Measurements from ENCODE around the gene RAC3. TPM values are rescaled to one million over a fixed set of nuclear protein-coding genes. Genes with fewer than 3 reads are reported as not detected.

Gene RAC3
- polyA plus RNA-seq, 3 donors, result 8.2 to 9.3 (median 8.2) TPM

GRCh38 chr17:82064433-82065192 lies 33.1 kb downstream of the RAC3 start:
- DNase-seq (ENCODE audit: low read depth in 3 of 3, low spot score in 2 of 3), result no peak

GRCh38 chr17:82065193-82065637 lies 33.7 kb downstream of the RAC3 start:
- no peak for DNase-seq (ENCODE audit: low read depth in 3 of 3, low spot score in 2 of 3)

- DNase-seq (ENCODE audit: low read depth in 3 of 3, low spot score in 2 of 3), result peak in 2 of 3 donors; percentile 15 to 16
These were observed 34.3 kb downstream of the RAC3 start, which contains the start of gene DUS1L for GRCh38 chr17:82065638-82066303. TSS of gene DUS1L (minus strand) at chr17:82065804. CDS start at chr17:82065059, 745 bp downstream.

GRCh38 chr17:82070611-82071010 lies 39.1 kb downstream of the RAC3 start:
- no peak for DNase-seq (ENCODE audit: low read depth in 3 of 3, low spot score in 2 of 3)

- DNase-seq (ENCODE audit: low read depth in 3 of 3, low spot score in 2 of 3), result no peak
These were observed 41.3 kb downstream of the RAC3 start for GRCh38 chr17:82072827-82073226.

DNA sequence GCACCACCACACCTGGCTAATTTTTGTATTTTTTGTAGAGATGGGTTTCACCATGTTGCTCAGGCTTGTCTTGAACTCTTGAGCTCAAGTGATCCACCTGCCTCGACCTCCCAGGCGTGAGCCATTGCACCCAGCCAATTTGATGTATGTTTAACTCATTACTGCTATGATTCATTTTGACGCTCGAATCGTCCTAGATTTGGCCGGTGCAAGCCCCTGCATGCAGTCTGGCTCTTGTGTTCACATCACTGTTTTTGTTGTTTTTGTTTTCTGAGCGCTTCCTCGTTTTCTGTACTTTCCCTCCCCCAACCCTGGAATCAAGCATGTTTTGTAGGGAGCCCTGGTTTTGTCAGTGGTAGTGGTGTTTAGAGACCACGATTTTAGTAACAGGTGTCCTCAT lies 42.0 kb downstream of the RAC3 start:
- DNase-seq (ENCODE audit: low read depth in 3 of 3, low spot score in 2 of 3), result no peak

GRCh38 chr17:82076018-82076784 lies 44.7 kb downstream of the RAC3 start:
- no peak for DNase-seq (ENCODE audit: low read depth in 3 of 3, low spot score in 2 of 3)

DNA sequence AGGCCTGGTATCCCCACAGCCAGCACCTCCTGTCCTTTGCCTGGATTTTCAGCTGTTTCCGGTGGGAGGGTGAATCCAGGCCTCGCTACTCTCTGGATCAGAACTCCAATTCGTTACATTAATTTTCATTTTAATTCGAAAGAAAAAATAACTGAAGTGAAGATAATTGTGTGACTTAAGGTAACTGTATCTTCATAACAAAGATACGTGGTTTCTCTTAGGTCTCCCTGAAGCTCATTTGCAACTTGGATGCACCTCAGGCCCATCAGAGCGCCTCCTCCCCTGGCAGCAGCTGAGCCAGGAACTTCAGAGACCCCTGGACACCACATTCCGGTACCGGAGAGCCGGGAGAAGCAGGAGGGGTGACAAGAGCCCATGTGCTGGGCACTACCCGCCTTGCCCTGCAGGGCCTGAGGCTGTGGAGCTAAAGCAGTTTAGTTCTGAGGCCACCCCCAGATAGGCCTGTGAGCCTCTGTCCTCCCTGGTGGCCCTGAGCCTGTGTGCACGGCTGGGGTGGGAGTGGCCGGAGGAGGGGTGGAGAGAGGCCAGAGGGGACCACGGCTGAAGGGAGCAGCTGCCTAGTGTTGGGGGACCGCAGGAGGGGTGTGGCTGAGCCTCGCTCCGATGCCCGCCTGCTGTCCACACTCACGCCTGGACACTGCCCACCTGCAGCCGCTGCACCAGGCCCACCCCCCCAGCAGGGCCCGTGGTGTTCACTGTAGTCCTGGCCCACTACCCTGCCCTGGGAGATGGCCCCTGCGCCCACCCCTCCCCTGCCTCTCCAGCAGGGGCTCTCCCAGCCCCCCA lies 45.5 kb downstream of the RAC3 start:
- DNase-seq (ENCODE audit: low read depth in 3 of 3, low spot score in 2 of 3), result no peak

GRCh38 chr17:82077617-82078358 lies 46.3 kb downstream of the RAC3 start:
- no peak for DNase-seq (ENCODE audit: low read depth in 3 of 3, low spot score in 2 of 3)

GRCh38 chr17:82078433-82078832 lies 47.0 kb downstream of the RAC3 start:
- DNase-seq (ENCODE audit: low read depth in 3 of 3, low spot score in 2 of 3), result no peak

GRCh38 chr17:82079001-82079677 lies 47.7 kb downstream of the RAC3 start:
- DNase-seq (ENCODE audit: low read depth in 3 of 3, low spot score in 2 of 3), result no peak

- DNase-seq (ENCODE audit: low read depth in 3 of 3, low spot score in 2 of 3), result no peak
These were observed 48.7 kb downstream of the RAC3 start for GRCh38 chr17:82080048-82080788.

- no peak for DNase-seq (ENCODE audit: low read depth in 3 of 3, low spot score in 2 of 3)
These were observed 49.4 kb downstream of the RAC3 start for GRCh38 chr17:82080789-82081464.

- no peak for DNase-seq (ENCODE audit: low read depth in 3 of 3, low spot score in 2 of 3)
These were observed 50.1 kb downstream of the RAC3 start for GRCh38 chr17:82081546-82081945.

DNA sequence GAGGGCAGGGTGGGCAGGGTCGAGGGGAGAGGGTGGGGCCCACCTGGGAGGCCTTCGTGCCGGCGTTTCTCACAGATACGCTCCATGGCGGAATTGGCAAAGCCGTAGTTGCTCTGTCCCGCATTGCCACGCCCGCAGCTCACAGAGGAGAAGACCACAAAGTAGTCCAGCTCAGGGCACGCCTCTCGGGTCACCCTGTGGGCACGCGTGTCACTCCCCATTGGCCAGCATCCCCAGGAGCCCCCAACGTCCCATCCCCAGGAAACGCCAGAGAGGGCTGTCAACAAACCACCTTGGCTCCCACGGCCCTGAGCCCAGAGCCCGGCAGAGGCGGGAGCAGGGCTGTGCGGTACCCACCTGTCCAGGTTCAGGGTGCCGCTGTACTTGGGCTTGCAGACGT lies 50.5 kb downstream of the RAC3 start:
- no peak for DNase-seq (ENCODE audit: low read depth in 3 of 3, low spot score in 2 of 3)

GRCh38 chr17:82082456-82082855 lies 51.0 kb downstream of the RAC3 start:
- DNase-seq (ENCODE audit: low read depth in 3 of 3, low spot score in 2 of 3), result no peak

GRCh38 chr17:82083009-82083408 lies 51.5 kb downstream of the RAC3 start:
- no peak for DNase-seq (ENCODE audit: low read depth in 3 of 3, low spot score in 2 of 3)

All from right renal cortex interstitium (tissue), 3 donors.